Measurements from ENCODE around the gene LPAR3. TPM values are rescaled to one million over a fixed set of nuclear protein-coding genes. Genes with fewer than 3 reads are reported as not detected.

The LPAR3 gene
- total RNA-seq, 4 donors from 2014 or later = 9.1 TPM; not detected in 3

DNA sequence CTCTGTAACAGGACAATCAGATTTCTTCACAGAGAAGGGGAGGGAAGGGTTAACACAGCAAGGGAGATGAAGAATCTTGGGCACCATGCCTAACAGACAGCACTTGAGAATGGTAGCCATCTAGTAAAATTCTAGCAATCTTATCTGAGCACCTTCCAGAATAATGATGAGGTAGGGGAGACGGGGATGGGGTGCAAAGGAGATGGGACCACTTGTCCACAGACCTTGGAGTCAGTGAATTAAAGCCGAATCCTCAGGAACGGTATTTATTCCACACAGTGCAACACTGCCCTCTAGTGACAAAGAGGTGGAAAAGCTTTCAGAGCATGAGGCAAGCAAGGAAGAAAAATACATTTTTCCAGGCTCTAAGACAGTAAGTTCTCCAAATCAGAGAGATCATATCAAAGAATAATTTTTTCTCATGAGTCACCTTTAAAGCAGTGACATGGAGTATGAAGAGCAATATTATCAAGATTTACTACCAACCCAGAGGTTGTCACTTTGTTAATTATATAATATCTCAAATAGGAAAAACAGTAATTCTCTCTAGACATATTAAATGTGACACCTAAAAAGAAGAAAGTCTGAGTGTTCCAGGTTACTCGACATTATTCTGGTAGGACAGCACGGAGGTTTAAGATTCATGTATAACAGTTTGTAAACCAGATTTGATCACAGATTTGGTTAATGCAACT is 43.3 kb upstream of the LPAR3 start:
- Histone ChIP-seq H3K4me1 (no peaks in the 10 kb centered on the region), H3K27me3 (no peaks in the 10 kb centered on the region), H3K4me3 (no peak overlapping the region), H3K9me3 (no peaks in the 10 kb centered on the region), H3K36me3 (no peaks in the 10 kb centered on the region), H3K27ac (no peak overlapping the region)
- DNase-seq = peak in 1 of 3 donors; percentile 60
- TF ChIP-seq, protein P1, sequence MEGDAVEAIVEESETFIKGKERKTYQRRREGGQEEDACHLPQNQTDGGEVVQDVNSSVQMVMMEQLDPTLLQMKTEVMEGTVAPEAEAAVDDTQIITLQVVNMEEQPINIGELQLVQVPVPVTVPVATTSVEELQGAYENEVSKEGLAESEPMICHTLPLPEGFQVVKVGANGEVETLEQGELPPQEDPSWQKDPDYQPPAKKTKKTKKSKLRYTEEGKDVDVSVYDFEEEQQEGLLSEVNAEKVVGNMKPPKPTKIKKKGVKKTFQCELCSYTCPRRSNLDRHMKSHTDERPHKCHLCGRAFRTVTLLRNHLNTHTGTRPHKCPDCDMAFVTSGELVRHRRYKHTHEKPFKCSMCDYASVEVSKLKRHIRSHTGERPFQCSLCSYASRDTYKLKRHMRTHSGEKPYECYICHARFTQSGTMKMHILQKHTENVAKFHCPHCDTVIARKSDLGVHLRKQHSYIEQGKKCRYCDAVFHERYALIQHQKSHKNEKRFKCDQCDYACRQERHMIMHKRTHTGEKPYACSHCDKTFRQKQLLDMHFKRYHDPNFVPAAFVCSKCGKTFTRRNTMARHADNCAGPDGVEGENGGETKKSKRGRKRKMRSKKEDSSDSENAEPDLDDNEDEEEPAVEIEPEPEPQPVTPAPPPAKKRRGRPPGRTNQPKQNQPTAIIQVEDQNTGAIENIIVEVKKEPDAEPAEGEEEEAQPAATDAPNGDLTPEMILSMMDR (IDR thresholded peaks at IDR 0.05) = peak; percentile 75 to 95 (median 92)
- TF ChIP-seq POLR2A (IDR thresholded peaks at IDR 0.05) = no peak

DNA sequence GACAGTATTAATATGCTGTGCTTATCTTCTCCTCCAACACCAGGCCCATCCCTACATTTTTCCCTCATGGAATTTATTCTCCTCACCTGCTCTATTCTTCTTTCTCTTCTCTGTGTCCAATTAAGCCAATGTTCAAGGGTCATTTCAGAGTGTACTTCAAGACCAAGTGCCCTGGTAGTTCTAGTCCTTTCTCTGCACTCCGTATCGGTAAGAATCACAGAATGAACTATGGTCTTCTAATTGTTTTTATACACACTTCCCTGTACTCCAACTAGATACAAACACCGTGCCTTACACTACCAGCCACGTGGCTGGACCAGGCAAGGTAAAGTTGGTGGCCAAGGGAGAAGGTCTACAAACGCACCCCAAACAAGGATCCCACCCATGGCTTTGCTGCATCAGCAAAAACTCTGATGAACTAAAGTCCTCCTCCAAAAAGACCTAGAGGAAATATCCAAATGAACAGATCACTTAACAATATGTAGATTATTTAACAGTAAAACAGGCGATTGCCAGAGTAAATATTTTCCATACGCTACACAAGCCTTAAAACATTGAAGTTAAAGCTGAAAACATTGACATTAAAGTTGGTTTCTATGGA is 40.1 kb upstream of the LPAR3 start:
- TF ChIP-seq, protein P1 (IDR thresholded peaks at IDR 0.05) = no peak
- TF ChIP-seq POLR2A (IDR thresholded peaks at IDR 0.05) = no peak
- no peaks in the 10 kb centered on the region for H3K36me3 ChIP-seq
- H3K9me3 ChIP-seq = no peaks in the 10 kb centered on the region
- no peaks in the 10 kb centered on the region for H3K27me3 ChIP-seq
- no peak overlapping the region for H3K4me3 ChIP-seq
- H3K27ac ChIP-seq = peak overlapping the region in 2 of 4 donors; percentile 5 to 28
- DNase-seq = no peak
- H3K4me1 ChIP-seq = no peaks in the 10 kb centered on the region

DNA sequence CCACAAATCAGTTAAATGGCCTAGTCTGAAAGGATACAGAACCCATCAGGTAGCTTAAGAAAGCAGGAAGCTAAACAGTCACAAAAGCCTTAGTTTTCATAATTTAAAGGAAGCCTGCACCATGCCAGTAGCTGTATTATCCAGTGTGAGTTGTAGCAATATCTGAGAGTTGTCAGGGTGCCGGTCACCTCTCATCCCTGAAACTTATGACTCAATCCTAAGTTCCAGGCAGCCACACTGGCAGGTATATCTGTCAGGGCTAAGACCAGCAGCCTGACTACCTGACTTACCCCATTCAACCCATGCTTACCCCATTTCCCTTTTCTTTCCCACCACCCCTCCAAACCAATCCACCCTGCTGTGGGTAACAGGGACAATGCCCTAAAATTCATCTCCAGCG is 37.8 kb upstream of the LPAR3 start:
- Histone ChIP-seq H3K4me1 (no peaks in the 10 kb centered on the region), H3K9me3 (no peaks in the 10 kb centered on the region), H3K27ac (no peak overlapping the region), H3K36me3 (no peaks in the 10 kb centered on the region), H3K4me3 (no peak overlapping the region), H3K27me3 (no peaks in the 10 kb centered on the region)
- no peak for DNase-seq
- TF ChIP-seq, protein P1 (IDR thresholded peaks at IDR 0.05) = no peak
- no peak for TF ChIP-seq POLR2A (IDR thresholded peaks at IDR 0.05)

DNA sequence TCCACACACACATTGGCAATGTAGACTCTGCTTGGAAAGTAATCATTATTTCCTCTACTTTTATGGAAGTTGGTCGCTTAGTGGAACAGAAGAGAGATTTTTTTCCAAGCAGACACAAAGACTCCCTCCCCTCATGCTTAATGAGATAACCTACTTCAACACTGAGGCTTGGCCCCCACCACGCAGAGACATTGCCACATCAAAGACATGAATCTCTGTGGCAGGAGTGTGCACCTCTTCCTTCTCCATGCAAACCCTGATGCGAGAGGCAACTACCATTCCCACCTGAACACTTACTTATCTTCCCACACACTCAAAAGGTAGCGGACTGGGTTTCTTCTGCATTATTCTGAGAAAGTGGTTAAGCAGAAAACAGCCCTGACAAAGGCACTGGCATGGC is 37.3 kb upstream of the LPAR3 start:
- TF ChIP-seq, protein P1 (IDR thresholded peaks at IDR 0.05) = no peak
- TF ChIP-seq POLR2A (IDR thresholded peaks at IDR 0.05) = no peak

DNA sequence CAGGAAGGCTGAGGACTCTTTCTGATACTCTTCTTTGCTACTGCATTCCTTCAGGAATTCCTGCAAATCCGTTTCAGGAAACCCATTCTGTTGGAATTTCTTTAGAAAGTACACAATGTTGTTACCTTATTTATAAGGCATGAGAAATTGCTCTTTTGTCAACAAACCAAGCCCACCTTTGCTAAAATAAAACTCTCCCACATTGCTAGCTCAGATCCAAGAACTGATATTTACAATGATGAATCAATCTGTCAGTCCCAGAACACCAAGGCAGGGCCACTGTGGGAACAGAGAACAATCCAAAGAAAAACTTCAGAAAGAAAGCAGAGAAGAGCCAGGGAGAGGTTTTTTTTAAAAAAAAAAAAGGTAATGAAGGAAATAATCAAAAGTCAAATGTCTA is 36.6 kb upstream of the LPAR3 start:
- H3K36me3 ChIP-seq = no peaks in the 10 kb centered on the region
- no peak overlapping the region for H3K27ac ChIP-seq
- no peak overlapping the region for H3K4me3 ChIP-seq
- no peaks in the 10 kb centered on the region for H3K4me1 ChIP-seq
- no peak for DNase-seq
- TF ChIP-seq, protein P1 (IDR thresholded peaks at IDR 0.05) = no peak
- TF ChIP-seq POLR2A (IDR thresholded peaks at IDR 0.05) = no peak
- H3K27me3 ChIP-seq = no peaks in the 10 kb centered on the region
- no peaks in the 10 kb centered on the region for H3K9me3 ChIP-seq

More for the DNA sequence above, 37.3 kb upstream of the LPAR3 start:
- no peak overlapping the region for H3K27ac ChIP-seq
- H3K4me3 ChIP-seq = no peak overlapping the region
- DNase-seq = no peak
- H3K9me3 ChIP-seq = no peaks in the 10 kb centered on the region
- no peaks in the 10 kb centered on the region for H3K36me3 ChIP-seq
- H3K4me1 ChIP-seq = no peaks in the 10 kb centered on the region
- H3K27me3 ChIP-seq = no peaks in the 10 kb centered on the region

All from Peyer's patch (tissue), 4 donors.